H9 (cell line): Measurements from ENCODE around the gene PIK3C3. TPM values are rescaled to one million over a fixed set of nuclear protein-coding genes. Genes with fewer than 3 reads are reported as not detected.
A peak's percentile ranks its signal among the peaks of the same experiment; 100 is the strongest.

ENCODE experiments used
- DNase-seq: peaks from one replicate; pipeline ENCODE4 v3.0.0-alpha.2; 2017
- H2AFZ ChIP-seq: one replicate; pipeline ENCODE4 v1.6.1; 2013; ENCODE audit warnings: mild to moderate bottlenecking, low read length, control low read depth, moderate library complexity
- H2AK5ac ChIP-seq: 2 replicates; pipeline ENCODE4 v1.6.1; 2013; ENCODE audit warnings: low read length, control low read depth, mixed read lengths; ENCODE audit not compliant: insufficient read length
- H2BK120ac ChIP-seq: one replicate; pipeline ENCODE4 v1.6.1; 2013; ENCODE audit warnings: low read depth, mild to moderate bottlenecking, low read length, control low read depth, inconsistent platforms; ENCODE audit not compliant: poor library complexity, severe bottlenecking
- H2BK12ac ChIP-seq: 2 replicates; pipeline ENCODE4 v1.6.1; 2013; ENCODE audit warnings: low read length, control low read depth, mixed read lengths, low read depth; ENCODE audit not compliant: insufficient read length
- H2BK15ac ChIP-seq: 2 replicates; pipeline ENCODE4 v1.6.1; 2013; ENCODE audit warnings: low read depth, low read length, control low read depth
- H2BK20ac ChIP-seq: one replicate; pipeline ENCODE4 v1.6.1; 2013; ENCODE audit warnings: low read depth, mild to moderate bottlenecking, low read length, control low read depth, inconsistent platforms; ENCODE audit not compliant: poor library complexity, severe bottlenecking
- H2BK5ac ChIP-seq: 2 replicates; pipeline ENCODE4 v1.6.1; 2013; ENCODE audit warnings: low read length, control low read depth, mixed read lengths; ENCODE audit not compliant: insufficient read length
- H3K14ac ChIP-seq: 2 replicates; pipeline ENCODE4 v1.6.1; 2013; ENCODE audit warnings: low read length, control low read depth; ENCODE audit not compliant: insufficient read depth
- H3K18ac ChIP-seq: 2 replicates; pipeline ENCODE4 v1.6.1; 2013; ENCODE audit warnings: low read depth, mild to moderate bottlenecking, mixed read lengths, low read length, control low read depth; ENCODE audit not compliant: insufficient read length
- H3K23ac ChIP-seq: 2 replicates; pipeline ENCODE4 v1.6.1; 2013; ENCODE audit warnings: low read length, control low read depth, mixed read lengths, low read depth; ENCODE audit not compliant: insufficient read length
- H3K23me2 ChIP-seq: 2 replicates; pipeline ENCODE4 v1.6.1; 2013; ENCODE audit warnings: low read depth, mild to moderate bottlenecking, mixed read lengths, low read length, control low read depth; ENCODE audit not compliant: insufficient read length, poor library complexity, severe bottlenecking
- H3K27ac ChIP-seq: 2 replicates; pipeline ENCODE4 v1.5.1; 2013; ENCODE audit warnings: low read length, control low read depth, mixed read lengths, low read depth; ENCODE audit not compliant: insufficient read length
- H3K27me3 ChIP-seq: 2 replicates; pipeline ENCODE4 v1.6.1; 2013; ENCODE audit warnings: low read length, control low read depth, inconsistent platforms; ENCODE audit not compliant: insufficient read depth
- H3K4ac ChIP-seq: 2 replicates; pipeline ENCODE4 v1.6.1; 2013; ENCODE audit warnings: low read depth, mild to moderate bottlenecking, control low read depth, inconsistent platforms, low read length, moderate library complexity
- H3K4me1 ChIP-seq: 2 replicates; pipeline ENCODE4 v1.6.1; 2013; ENCODE audit warnings: low read length, control low read depth, inconsistent platforms; ENCODE audit not compliant: insufficient read depth
- H3K4me2 ChIP-seq: 2 replicates; pipeline ENCODE4 v1.6.1; 2013; ENCODE audit warnings: low read length, control low read depth, mixed read lengths; ENCODE audit not compliant: insufficient read length, insufficient read depth
- H3K56ac ChIP-seq: 2 replicates; pipeline ENCODE4 v1.6.1; 2013; ENCODE audit warnings: low read depth, mild to moderate bottlenecking, mixed read lengths, low read length, control low read depth; ENCODE audit not compliant: insufficient read length
- H3K79me1 ChIP-seq: 2 replicates; pipeline ENCODE4 v1.6.1; 2013; ENCODE audit warnings: low read depth, mild to moderate bottlenecking, moderate library complexity, low read length, control low read depth, inconsistent platforms; ENCODE audit not compliant: insufficient read depth, poor library complexity, severe bottlenecking
- H3K79me2 ChIP-seq: 2 replicates; pipeline ENCODE4 v1.6.1; 2013; ENCODE audit warnings: low read length, control low read depth, inconsistent platforms; ENCODE audit not compliant: insufficient read depth
- H3K9ac ChIP-seq: 2 replicates; pipeline ENCODE4 v1.6.1; 2013; ENCODE audit warnings: low read length, control low read depth, mixed read lengths; ENCODE audit not compliant: insufficient read length; ENCODE audit errors: extremely low read depth
- H3K9me3 ChIP-seq: one replicate; pipeline ENCODE4 v1.6.1; 2013; ENCODE audit warnings: low read depth, low read length, inconsistent platforms; ENCODE audit not compliant: control insufficient read depth
- H3T11ph ChIP-seq: one replicate; pipeline ENCODE4 v1.6.1; 2013; ENCODE audit warnings: mild to moderate bottlenecking, low read length, control low read depth, inconsistent platforms
- H4K20me1 ChIP-seq: one replicate; pipeline ENCODE4 v1.6.1; 2013; ENCODE audit not compliant: control insufficient read depth, insufficient read length, insufficient read depth
- H4K5ac ChIP-seq: 2 replicates; pipeline ENCODE4 v1.6.1; 2013; ENCODE audit warnings: low read depth, mild to moderate bottlenecking, mixed read lengths, low read length, control low read depth; ENCODE audit not compliant: insufficient read length
- H4K8ac ChIP-seq: replicated peaks from 2 replicates; pipeline ENCODE4 v1.6.1; 2013; ENCODE audit warnings: low read length, control low read depth, mixed read lengths, low read depth; ENCODE audit not compliant: insufficient read length
- H4K91ac ChIP-seq: 2 replicates; pipeline ENCODE4 v1.6.1; 2013; ENCODE audit warnings: low read depth, mild to moderate bottlenecking, moderate library complexity, mixed read lengths, low read length, control low read depth; ENCODE audit not compliant: insufficient read length
- H3K27ac Mint-ChIP-seq, 3 experiments: 2 replicates in 2 of 3; 3 replicates in 1 of 3; pipeline ENCODE4 v1.8.0; 2020 to 2021; ENCODE audit warnings: mixed read lengths in 3 of 3, mild to moderate bottlenecking in 1 of 3, moderate library complexity in 1 of 3
- H3K27me3 Mint-ChIP-seq: 2 replicates; pipeline ENCODE4 v1.8.0; 2021; ENCODE audit warnings: low read depth, mild to moderate bottlenecking, moderate library complexity, mixed read lengths
- H3K36me3 Mint-ChIP-seq, 3 experiments: 2 replicates in 2 of 3; 3 replicates in 1 of 3; pipeline ENCODE4 v1.8.0; 2020 to 2021; ENCODE audit warnings: low read depth in 3 of 3, mixed read lengths in 3 of 3; ENCODE audit not compliant: insufficient read depth in 1 of 3
- H3K4me1 Mint-ChIP-seq, 2 experiments: 2 replicates each; pipeline ENCODE4 v1.8.0; 2020; ENCODE audit warnings: mixed read lengths in 2 of 2
- H3K4me3 Mint-ChIP-seq, 2 experiments: 2 replicates in 1 of 2; 3 replicates in 1 of 2; pipeline ENCODE4 v1.8.0; 2020 to 2021; ENCODE audit warnings: mild to moderate bottlenecking in 2 of 2, mixed read lengths in 2 of 2, moderate library complexity in 1 of 2
- H3K9me3 Mint-ChIP-seq, 2 experiments: 2 replicates in 1 of 2; 3 replicates in 1 of 2; pipeline ENCODE4 v1.8.0; 2020; ENCODE audit warnings: mild to moderate bottlenecking in 2 of 2, mixed read lengths in 2 of 2, moderate library complexity in 1 of 2
- CTCF ChIP-seq: fragments of 200-600 bp; sonication (generic); conservative IDR thresholded peaks from 3 replicates; pipeline ENCODE4 v1.8.0; 2021; ENCODE audit warnings: antibody characterized with exemption, mild to moderate bottlenecking
- WGBS: extraction: QIAGEN DNeasy Blood & Tissue Kit; methylation state at CpG from one replicate; pipeline ENCODE4 v1.1.7; 2013; ENCODE audit warnings: missing lambda C conversion rate, low lambda C conversion rate, mixed read lengths; ENCODE audit not compliant: insufficient read length; ENCODE audit errors: extremely low coverage; 5-methylcytosine and 5-hydroxymethylcytosine counted together
- total RNA-seq: library from RNA; stranded (reverse); gene quantifications from 2 replicates; pipeline ENCODE4 v1.2.1, GENCODE V29; 2021

The PIK3C3 gene
- total RNA-seq, 1 experiment from 2014 or later, result 48.8 TPM

GRCh38 chr18:42100911-42101310 lies 145.9 kb downstream of the PIK3C3 start:
- Histone ChIP-seq H2AK5ac (no peak overlapping the region), H3K4ac (no peak overlapping the region), H4K5ac (no peak overlapping the region), H3K9ac (no peak overlapping the region), H3K79me2 (no peaks in the 10 kb centered on the region), H2BK20ac (no peak overlapping the region), H3K4me1 (no peaks in the 10 kb centered on the region), H3K9me3 (no peaks in the 10 kb centered on the region), H3T11ph (no peak overlapping the region), H2AFZ (no peak overlapping the region), H3K14ac (no peak overlapping the region), H2BK12ac (no peak overlapping the region), H4K91ac (no peak overlapping the region), H3K4me2 (no peak overlapping the region), H3K18ac (no peak overlapping the region), H3K27ac (no peak overlapping the region), H3K23ac (no peak overlapping the region), H3K56ac (no peak overlapping the region), H3K79me1 (no peaks in the 10 kb centered on the region), H3K27me3 (no peaks in the 10 kb centered on the region), H3K23me2 (no peaks in the 10 kb centered on the region), H4K20me1 (no peaks in the 10 kb centered on the region), H4K8ac (no peak overlapping the region), H2BK5ac (no peak overlapping the region), H2BK15ac (no peak overlapping the region), H2BK120ac (no peak overlapping the region)
- no peaks in the 10 kb centered on the region for H3K9me3 Mint-ChIP-seq
- H3K36me3 Mint-ChIP-seq, result no peaks in the 10 kb centered on the region
- no peaks in the 10 kb centered on the region for H3K4me1 Mint-ChIP-seq
- no peaks in the 10 kb centered on the region for H3K27me3 Mint-ChIP-seq
- H3K27ac Mint-ChIP-seq, result 0 out of 7 replicates have a peak overlapping the region, but pooled peaks of 1 of the 3 experiments have one; percentile 26
- TF ChIP-seq CTCF, result no peak
- no CpG with 5 or more reads among the region's 2 CpGs for WGBS
- no peak overlapping the region for H3K4me3 Mint-ChIP-seq
- DNase-seq, result no peak
